Astrocyte (in vitro differentiated cells and primary cell): ENCODE measurements around the gene GHDC. TPM values are rescaled to one million over a fixed set of nuclear protein-coding genes. Genes with fewer than 3 reads are reported as not detected.
A peak's percentile ranks its signal among the peaks of the same experiment; 100 is the strongest.

Source experiments
- DNase-seq: peaks from one replicate; pipeline ENCODE4 v3.0.0-alpha.2; 2010; ENCODE audit warnings: low read depth
- FAIRE-seq: peaks from 2 replicates; lab custom pipeline; 2011; peaks lifted over from hg19 to GRCh38; lab: Jason Lieb, UNC
- H2AFZ ChIP-seq: 2 replicates; pipeline ENCODE4 v1.6.0; 2012; ENCODE audit warnings: low read depth, low read length, inconsistent platforms
- H3K27ac ChIP-seq: 2 replicates; pipeline ENCODE4 v1.5.1; 2011; ENCODE audit warnings: low read depth, low read length, inconsistent platforms
- H3K27me3 ChIP-seq: 2 replicates; pipeline ENCODE4 v1.6.0; 2011; ENCODE audit warnings: low read length, inconsistent platforms; ENCODE audit not compliant: insufficient read depth
- H3K36me3 ChIP-seq: 2 replicates; pipeline ENCODE4 v1.5.1; 2011; ENCODE audit warnings: low read length, inconsistent platforms; ENCODE audit not compliant: insufficient read depth
- H3K4me1 ChIP-seq: 2 replicates; pipeline ENCODE4 v1.5.1; 2011; ENCODE audit warnings: low read length, inconsistent platforms; ENCODE audit not compliant: insufficient read depth
- H3K4me2 ChIP-seq: 2 replicates; pipeline ENCODE4 v1.6.0; 2012; ENCODE audit warnings: low read length, inconsistent platforms
- H3K4me3 ChIP-seq: 2 replicates; pipeline ENCODE4 v1.5.1; 2011; ENCODE audit warnings: low read depth, mild to moderate bottlenecking, low read length, inconsistent platforms; ENCODE audit not compliant: insufficient read depth
- H3K79me2 ChIP-seq: 2 replicates; pipeline ENCODE4 v1.6.0; 2012; ENCODE audit warnings: mild to moderate bottlenecking, low read length, inconsistent platforms; ENCODE audit not compliant: insufficient read depth
- H3K9ac ChIP-seq: 2 replicates; pipeline ENCODE4 v1.6.0; 2012; ENCODE audit warnings: mild to moderate bottlenecking, low read length, inconsistent platforms
- H3K9me3 ChIP-seq: 2 replicates; pipeline ENCODE4 v1.5.1; 2012; ENCODE audit warnings: low read depth, mild to moderate bottlenecking, low read length, inconsistent platforms; ENCODE audit not compliant: insufficient read depth
- H4K20me1 ChIP-seq: 2 replicates; pipeline ENCODE4 v1.6.0; 2012; ENCODE audit warnings: low read length, inconsistent platforms; ENCODE audit not compliant: insufficient read depth
- H3K27ac Mint-ChIP-seq: one replicate; pipeline ENCODE4 v1.8.0; 2021; ENCODE audit warnings: mild to moderate bottlenecking, mixed read lengths; ENCODE audit not compliant: unreplicated experiment
- H3K27me3 Mint-ChIP-seq: one replicate; pipeline ENCODE4 v1.8.0; 2021; ENCODE audit warnings: low read depth, mixed read lengths; ENCODE audit not compliant: unreplicated experiment
- H3K36me3 Mint-ChIP-seq: one replicate; pipeline ENCODE4 v1.8.0; 2021; ENCODE audit warnings: low read depth, mixed read lengths; ENCODE audit not compliant: unreplicated experiment
- H3K4me1 Mint-ChIP-seq: one replicate; pipeline ENCODE4 v1.8.0; 2021; ENCODE audit warnings: low read depth, mixed read lengths; ENCODE audit not compliant: unreplicated experiment
- H3K4me3 Mint-ChIP-seq: one replicate; pipeline ENCODE4 v1.8.0; 2021; ENCODE audit warnings: mild to moderate bottlenecking, moderate library complexity, mixed read lengths; ENCODE audit not compliant: unreplicated experiment
- H3K9me3 Mint-ChIP-seq: one replicate; pipeline ENCODE4 v1.8.0; 2021; ENCODE audit warnings: mild to moderate bottlenecking, mixed read lengths; ENCODE audit not compliant: unreplicated experiment
- CTCF ChIP-seq: IDR thresholded peaks from 2 replicates; pipeline ENCODE4 v1.5.1; 2011; ENCODE audit warnings: low read depth, mild to moderate bottlenecking, inconsistent platforms, low read length, moderate library complexity; ENCODE audit not compliant: insufficient read depth
- EZH2 ChIP-seq: IDR thresholded peaks from 2 replicates; pipeline ENCODE4 v1.6.1; 2012; ENCODE audit warnings: mild to moderate bottlenecking, low read length, inconsistent platforms; ENCODE audit not compliant: insufficient read depth
- total RNA-seq: library from RNA; stranded (reverse); gene quantifications from 2 replicates; pipeline ENCODE4 v1.2.1, GENCODE V29; 2021

Gene GHDC
- total RNA-seq, 1 donor from 2014 or later: 0.64 TPM

GRCh38 chr17:42202696-42203095 is 8.4 kb upstream of the GHDC start:
- Histone ChIP-seq H3K4me2 (no peak overlapping the region), H3K27ac (no peak overlapping the region), H3K9me3 (no peaks in the 10 kb centered on the region), H3K27me3 (no peaks in the 10 kb centered on the region), H4K20me1 (peaks cover 15% of the 10 kb centered on the region), H3K36me3 (peaks cover 18% of the 10 kb centered on the region), H3K4me1 (no peaks in the 10 kb centered on the region), H3K9ac (peak overlapping the region; percentile 23), H2AFZ (no peak overlapping the region), H3K79me2 (no peaks in the 10 kb centered on the region), H3K4me3 (no peak overlapping the region)
- FAIRE-seq: no peak
- no peak for TF ChIP-seq CTCF
- TF ChIP-seq EZH2: no peak
- H3K4me3 Mint-ChIP-seq: no peak overlapping the region
- no peaks in the 10 kb centered on the region for H3K27me3 Mint-ChIP-seq
- no peaks in the 10 kb centered on the region for H3K4me1 Mint-ChIP-seq
- H3K9me3 Mint-ChIP-seq: no peaks in the 10 kb centered on the region
- no peak overlapping the region for H3K27ac Mint-ChIP-seq
- DNase-seq: no peak
- H3K36me3 Mint-ChIP-seq: peaks cover 17% of the 10 kb centered on the region

GRCh38 chr17:42202159-42202558 is 7.9 kb upstream of the GHDC start:
- Histone ChIP-seq H3K4me2 (no peak overlapping the region), H3K79me2 (no peaks in the 10 kb centered on the region), H3K27me3 (no peaks in the 10 kb centered on the region), H3K9me3 (no peaks in the 10 kb centered on the region), H3K4me3 (no peak overlapping the region), H3K9ac (no peak overlapping the region), H3K27ac (no peak overlapping the region), H4K20me1 (peaks cover 15% of the 10 kb centered on the region), H3K4me1 (no peaks in the 10 kb centered on the region), H3K36me3 (peaks cover 16% of the 10 kb centered on the region), H2AFZ (no peak overlapping the region)
- Mint-ChIP-seq H3K27me3 (no peaks in the 10 kb centered on the region), H3K4me3 (no peak overlapping the region), H3K36me3 (peaks cover 17% of the 10 kb centered on the region), H3K9me3 (no peaks in the 10 kb centered on the region), H3K4me1 (no peaks in the 10 kb centered on the region), H3K27ac (no peak overlapping the region)
- DNase-seq (no peak), FAIRE-seq (no peak)
- TF ChIP-seq EZH2 (no peak), CTCF (no peak)

GRCh38 chr17:42201458-42201772 is 7.1 kb upstream of the GHDC start:
- Mint-ChIP-seq H3K4me1 (no peaks in the 10 kb centered on the region), H3K4me3 (no peak overlapping the region), H3K27ac (no peak overlapping the region), H3K9me3 (no peaks in the 10 kb centered on the region), H3K36me3 (peaks cover 17% of the 10 kb centered on the region), H3K27me3 (no peaks in the 10 kb centered on the region)
- Histone ChIP-seq H3K4me3 (no peak overlapping the region), H3K4me2 (no peak overlapping the region), H3K27ac (no peak overlapping the region), H3K36me3 (peaks cover 15% of the 10 kb centered on the region), H4K20me1 (peaks cover 15% of the 10 kb centered on the region), H3K9ac (no peak overlapping the region), H3K4me1 (no peaks in the 10 kb centered on the region), H3K79me2 (no peaks in the 10 kb centered on the region), H3K27me3 (no peaks in the 10 kb centered on the region), H2AFZ (no peak overlapping the region), H3K9me3 (no peaks in the 10 kb centered on the region)
- DNase-seq (no peak), FAIRE-seq (no peak)
- no peak for TF ChIP-seq CTCF
- TF ChIP-seq EZH2: no peak
